HCT116 (cell line): ENCODE data around the gene GTF3C4. TPM values are rescaled to one million over a fixed set of nuclear protein-coding genes. Genes with fewer than 3 reads are reported as not detected.

Experiments used
- ATAC-seq: fragments of 200-7000 bp; cut with Tn5 transposase; 2 replicates; pipeline ENCODE4 v1.9.1; 2020; ENCODE audit warnings: mild to moderate bottlenecking, moderate library complexity
- BruUV-seq: library from RNA; stranded (reverse); fragments of 400-500 nt; replicated peaks from 2 replicates; lab custom pipeline; 2021; lab: Mats Ljungman, UMichigan
- CTCF ChIA-PET: fragments of 300-600 bp; sonication (Branson Sonifier 250); formaldehyde crosslinking; loops from one replicate; lab custom pipeline; 2021; ENCODE audit warnings: antibody characterized with exemption; lab: Charles Lee
- POLR2A ChIA-PET: fragments of 300-600, 350-600 bp; sonication (Branson Sonifier 250); formaldehyde crosslinking; loops from one replicate; lab custom pipeline; 2021; ENCODE audit warnings: antibody characterized with exemption; lab: Charles Lee
- RAD21 ChIA-PET, 2 experiments: fragments of 300-600 bp; sonication (Branson Sonifier 250); formaldehyde crosslinking; loops; one replicate each; lab custom pipeline; 2023; ENCODE audit warnings: low total read pairs in 2 of 2; ENCODE audit not compliant: uncharacterized antibody in 2 of 2, unreplicated experiment in 2 of 2, low non-redundant PET in 1 of 2; lab: Charles Lee
- DNase-seq: peaks from one replicate; pipeline ENCODE4 v3.0.0-alpha.2; 2010; ENCODE audit warnings: low read depth, low spot score
- H2AFZ ChIP-seq: fragments of 200-600 bp; shearing (Covaris generic), sonication (generic); 2 replicates; pipeline ENCODE4 v1.6.1; 2017; ENCODE audit warnings: low read depth, mixed run types, mixed read lengths, antibody characterized with exemption, low read length; ENCODE audit not compliant: poor library complexity, severe bottlenecking
- H3K27ac ChIP-seq: 2 replicates; pipeline ENCODE4 v1.5.1; 2012; ENCODE audit warnings: low read depth, low read length
- H3K27me3 ChIP-seq: fragments of 200-600 bp; sonication (generic); 2 replicates; pipeline ENCODE4 v1.6.1; 2016; ENCODE audit warnings: mixed run types, low read length, mixed read lengths; ENCODE audit not compliant: insufficient read depth
- H3K36me3 ChIP-seq, 2 experiments: fragments of 200-500 bp in 1 of 2; fragments of 200-600 bp in 1 of 2; sonication (Bioruptor generic) in 1 of 2; sonication (generic) in 1 of 2; 2 replicates each; pipeline versions ENCODE4 v1.5.1 to v1.6.1; 2014 to 2016; ENCODE audit warnings: low read length in 2 of 2, inconsistent platforms in 1 of 2, mixed read lengths in 1 of 2, mixed run types in 1 of 2; ENCODE audit not compliant: insufficient read depth in 2 of 2, control insufficient read depth in 1 of 2
- H3K4me1 ChIP-seq, 2 experiments: fragments of 200-600 bp in 1 of 2; sonication (generic) in 1 of 2; 2 replicates each; pipeline versions ENCODE4 v1.5.1 to v1.6.1; 2012 to 2017; ENCODE audit warnings: low read length in 2 of 2, inconsistent platforms in 1 of 2, mild to moderate bottlenecking in 1 of 2, mixed read lengths in 1 of 2, mixed run types in 1 of 2, moderate library complexity in 1 of 2; ENCODE audit not compliant: insufficient read depth in 2 of 2, control insufficient read depth in 1 of 2
- H3K4me2 ChIP-seq: fragments of 200-600 bp; sonication (generic); 2 replicates; pipeline ENCODE4 v1.6.1; 2017; ENCODE audit warnings: mixed run types, low read length, mixed read lengths
- H3K4me3 ChIP-seq, 2 experiments: fragments of 200-600 bp in 1 of 2; sonication (generic) in 1 of 2; replicated peaks in 1 of 2; 2 replicates each; pipeline ENCODE4 v1.5.1; 2011 to 2016; ENCODE audit warnings: low read length in 2 of 2, control low read depth in 1 of 2, low read depth in 1 of 2, mild to moderate bottlenecking in 1 of 2, mixed read lengths in 1 of 2, mixed run types in 1 of 2
- H3K79me2 ChIP-seq: fragments of 200-600 bp; sonication (generic); 2 replicates; pipeline ENCODE4 v1.6.1; 2017; ENCODE audit warnings: mild to moderate bottlenecking, mixed run types, low read length, moderate library complexity, mixed read lengths; ENCODE audit not compliant: insufficient read depth
- H3K9ac ChIP-seq: fragments of 200-600 bp; sonication (generic); 2 replicates; pipeline ENCODE4 v1.6.1; 2016; ENCODE audit warnings: low read length, mixed read lengths
- H3K9me2 ChIP-seq: fragments of 200-600 bp; sonication (generic), shearing (Covaris generic); 2 replicates; pipeline ENCODE4 v1.6.1; 2017; ENCODE audit warnings: mixed run types, mild to moderate bottlenecking, moderate library complexity; ENCODE audit not compliant: insufficient read depth
- H3K9me3 ChIP-seq, 2 experiments: fragments of 200-500 bp in 1 of 2; fragments of 200-600 bp in 1 of 2; sonication (Bioruptor generic) in 1 of 2; sonication (generic) in 1 of 2; 2 replicates each; pipeline ENCODE4 v1.6.1; 2014 to 2017; ENCODE audit warnings: low read length in 2 of 2, mixed read lengths in 2 of 2, inconsistent platforms in 1 of 2, low read depth in 1 of 2, mild to moderate bottlenecking in 1 of 2, mixed run types in 1 of 2, moderate library complexity in 1 of 2; ENCODE audit not compliant: control insufficient read depth in 1 of 2, insufficient read depth in 1 of 2
- H4K20me1 ChIP-seq: fragments of 200-600 bp; sonication (generic), shearing (Covaris generic); 2 replicates; pipeline ENCODE4 v1.6.1; 2017; ENCODE audit warnings: mixed run types, mild to moderate bottlenecking, moderate library complexity; ENCODE audit not compliant: insufficient read depth
- CEBPB ChIP-seq: IDR thresholded peaks from 2 replicates; pipeline ENCODE4 v1.6.1; 2012; ENCODE audit warnings: low read depth
- CTCF ChIP-seq, 3 experiments: fragments of 200-600 bp in 1 of 3; sonication (generic) in 1 of 3; IDR thresholded peaks in 2 of 3; conservative IDR thresholded peaks in 1 of 3; 2 replicates each; pipeline ENCODE4 v1.5.1; 2012 to 2017; ENCODE audit warnings: low read depth in 2 of 3, low read length in 2 of 3, antibody characterized with exemption in 1 of 3, borderline replicate concordance in 1 of 3, control low read depth in 1 of 3, mild to moderate bottlenecking in 1 of 3, mixed read lengths in 1 of 3, mixed run types in 1 of 3, moderate library complexity in 1 of 3; ENCODE audit not compliant: insufficient read depth in 1 of 3
- ELF1 ChIP-seq: IDR thresholded peaks from 2 replicates; pipeline ENCODE4 v1.6.1; 2012; ENCODE audit warnings: low read depth, borderline replicate concordance
- FOSL1 ChIP-seq: IDR thresholded peaks from 2 replicates; pipeline ENCODE4 v1.6.1; 2012; ENCODE audit warnings: low read depth
- JUND ChIP-seq: IDR thresholded peaks from 2 replicates; pipeline ENCODE4 v1.6.1; 2012
- POLR2A ChIP-seq: IDR thresholded peaks from 2 replicates; pipeline ENCODE4 v1.7.0; 2011; ENCODE audit warnings: borderline replicate concordance; ENCODE audit not compliant: insufficient read depth, insufficient read length; ENCODE audit errors: extremely low read depth
- POLR2AphosphoS5 ChIP-seq: IDR thresholded peaks from 2 replicates; pipeline ENCODE4 v1.6.1; 2011; ENCODE audit warnings: mild to moderate bottlenecking, low read depth, low read length, moderate library complexity
- RAD21 ChIP-seq: IDR thresholded peaks from 2 replicates; pipeline ENCODE4 v1.6.1; 2012; ENCODE audit warnings: low read depth, mild to moderate bottlenecking
- REST ChIP-seq: IDR thresholded peaks from 2 replicates; pipeline ENCODE4 v1.6.1; 2012; ENCODE audit warnings: low read depth
- SIN3A ChIP-seq: IDR thresholded peaks from 2 replicates; pipeline ENCODE4 v1.6.1; 2012; ENCODE audit warnings: low read depth
- TCF7L2 ChIP-seq: IDR thresholded peaks from 2 replicates; pipeline ENCODE4 v1.7.0; 2011; ENCODE audit warnings: borderline replicate concordance, inconsistent platforms; ENCODE audit not compliant: insufficient read depth, insufficient read length; ENCODE audit errors: extremely low read depth
- ZBTB33 ChIP-seq: IDR thresholded peaks from 2 replicates; pipeline ENCODE4 v1.6.1; 2011; ENCODE audit warnings: mild to moderate bottlenecking, low read length, moderate library complexity; ENCODE audit not compliant: insufficient replicate concordance; ENCODE audit errors: extremely low read depth
- intact Hi-C: fragments of 100-400 bp; cut with micrococcal nuclease; formaldehyde crosslinking; loops from 2 replicates; pipeline ENCODE4 v1.10.0; 2022
- total RNA-seq: library from RNA; stranded (reverse); gene quantifications from one replicate; pipeline ENCODE4 v1.2.1, GENCODE V29; 2021; ENCODE audit not compliant: unreplicated experiment

The GTF3C4 gene
- total RNA-seq, 1 experiment from 2014 or later = 26.4 TPM

GRCh38 chr9:132630811-132631210, 39.5 kb upstream of the GTF3C4 start:
- H3K9me3 ChIP-seq = no peaks in the 10 kb centered on the region
- no peaks in the 10 kb centered on the region for H4K20me1 ChIP-seq
- no peak for TF ChIP-seq ZBTB33
- no peak for TF ChIP-seq CEBPB
- no peak for TF ChIP-seq JUND
- no peak for TF ChIP-seq REST
- no peak for TF ChIP-seq POLR2AphosphoS5
- no peak for TF ChIP-seq FOSL1
- TF ChIP-seq RAD21 = no peak
- no peak for TF ChIP-seq POLR2A
- TF ChIP-seq TCF7L2 = no peak
- TF ChIP-seq ELF1 = no peak
- no peak for TF ChIP-seq SIN3A
- no peak for TF ChIP-seq CTCF (IDR thresholded peaks at IDR 0.05 in 2 of 3, conservative IDR thresholded peaks at IDR 0.05 in 1 of 3; ENCODE audit: borderline replicate concordance in 1 of 3, insufficient read depth in 1 of 3, low read depth in 2 of 3, low read length in 2 of 3)
- H3K27me3 ChIP-seq = no peaks in the 10 kb centered on the region
- no peak overlapping the region for H3K9ac ChIP-seq
- no peak overlapping the region for H2AFZ ChIP-seq
- DNase-seq (no peak), ATAC-seq (no peak)
- no peak overlapping the region for H3K4me2 ChIP-seq
- H3K27ac ChIP-seq = no peak overlapping the region
- H3K36me3 ChIP-seq = peaks cover 18 to 54% of the 10 kb centered on the region in 2 experiments
- no peaks in the 10 kb centered on the region for H3K4me1 ChIP-seq
- intact Hi-C loops = no loop called here
- RAD21 ChIA-PET = no interaction called here
- no peaks in the 10 kb centered on the region; the same call in 1 of the 2 replicates for H3K79me2 ChIP-seq
- H3K9me2 ChIP-seq = no peaks in the 10 kb centered on the region
- H3K4me3 ChIP-seq = no peak overlapping the region
- no TSS peak for BruUV-seq
- POLR2A ChIA-PET = no interaction called here
- CTCF ChIA-PET = no interaction called here
